Myocyte (in vitro differentiated cells): ENCODE data around the gene TRIP13. TPM values are rescaled to one million over a fixed set of nuclear protein-coding genes. Genes with fewer than 3 reads are reported as not detected.
"Not testable (repeated sequence)": the region's sequence is repeated elsewhere in the genome, so short reads cannot be mapped to it uniquely, and the experiment has no call there.

Source experiments
- DNase-seq: peaks from one replicate; pipeline ENCODE4 v3.0.0-alpha.2; 2012; ENCODE audit warnings: low read depth
- total RNA-seq: library from RNA; depleted of rRNA; stranded (reverse); fragments of >200 nt; gene quantifications from 2 replicates; pipeline ENCODE4 v1.2.3, GENCODE V29; 2014

The TRIP13 gene
- total RNA-seq, 1 donor from 2014 or later = 3.5 TPM

GRCh38 chr5:889075-889710 lies 3.5 kb upstream of the TRIP13 start:
- DNase-seq = no peak

- DNase-seq = no peak
Measured at GRCh38 chr5:891117-891836, 1.4 kb upstream of the TRIP13 start.

GRCh38 chr5:891837-892393 lies 769 bp upstream of the TRIP13 start:
- DNase-seq = peak; percentile 27

- DNase-seq = no peak
Measured at GRCh38 chr5:893137-893506, 438 bp downstream of the TRIP13 start.

- DNase-seq = no peak
Measured at GRCh38 chr5:893711-894110, 1.0 kb downstream of the TRIP13 start.

- DNase-seq = no peak
Measured at GRCh38 chr5:900781-901180, 8.1 kb downstream of the TRIP13 start.

- no peak for DNase-seq
Measured at GRCh38 chr5:902129-902916, 9.6 kb downstream of the TRIP13 start.

GRCh38 chr5:903756-904096 lies 11.0 kb downstream of the TRIP13 start:
- DNase-seq = no peak

GRCh38 chr5:905139-905642 lies 12.5 kb downstream of the TRIP13 start:
- DNase-seq = no peak

- DNase-seq = no peak
Measured at GRCh38 chr5:907366-907910, 14.8 kb downstream of the TRIP13 start.

GRCh38 chr5:908172-908571 lies 15.5 kb downstream of the TRIP13 start:
- no peak for DNase-seq

- no peak for DNase-seq
Measured at GRCh38 chr5:909086-909485, 16.4 kb downstream of the TRIP13 start.

GRCh38 chr5:909994-910768 lies 17.5 kb downstream of the TRIP13 start:
- DNase-seq = no peak

- DNase-seq = no peak
Measured at GRCh38 chr5:910769-911160, 18.1 kb downstream of the TRIP13 start.

- peak; percentile 65 for DNase-seq
Measured at GRCh38 chr5:911601-912000, 18.9 kb downstream of the TRIP13 start.

GRCh38 chr5:912280-913091 lies 19.8 kb downstream of the TRIP13 start:
- peak; percentile 71 for DNase-seq

- DNase-seq = no peak
Measured at GRCh38 chr5:914174-914573, 21.5 kb downstream of the TRIP13 start.

GRCh38 chr5:914612-915011 lies 21.9 kb downstream of the TRIP13 start:
- DNase-seq = no peak

- DNase-seq = not testable (repeated sequence)
Measured at GRCh38 chr5:915346-915745, 22.7 kb downstream of the TRIP13 start.

- DNase-seq = no peak
Measured at GRCh38 chr5:915946-916345, 23.3 kb downstream of the TRIP13 start.
